ENCODE measurements around the gene SDR42E2. TPM values are rescaled to one million over a fixed set of nuclear protein-coding genes. Genes with fewer than 3 reads are reported as not detected.

Gene SDR42E2
- total RNA-seq, 2 experiments from 2014 or later, result 0.07 TPM; not detected in 1

DNA sequence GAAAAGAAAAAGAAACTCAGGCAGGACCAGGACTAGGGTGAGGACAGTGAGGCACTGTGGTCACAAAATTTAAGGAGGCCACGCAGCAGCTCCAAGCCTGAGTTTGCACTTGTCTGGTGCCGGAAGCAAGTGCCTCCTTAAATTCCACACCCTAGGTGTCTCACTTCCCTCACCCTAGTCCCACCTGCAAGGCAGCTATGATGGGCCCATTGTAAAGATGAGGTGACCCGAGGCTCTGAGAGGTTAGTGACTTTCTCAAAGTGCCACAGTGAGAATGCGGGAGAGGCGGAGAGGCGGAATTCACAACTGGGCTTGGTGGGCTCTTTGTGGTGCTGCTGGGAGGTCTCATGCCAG, 22.3 kb downstream of the SDR42E2 start:
- H3K4me3 Mint-ChIP-seq, result no peak overlapping the region
- H3K27ac Mint-ChIP-seq, result no peak overlapping the region
- intact Hi-C loops (cut with DNase I, micrococcal nuclease), result no loop called here
- POLR2A ChIA-PET, result no interaction called here
- no peaks in the 10 kb centered on the region for H3K36me3 Mint-ChIP-seq (ENCODE audit: low read depth)
- no peaks in the 10 kb centered on the region for H3K9me3 Mint-ChIP-seq (ENCODE audit: low read depth)
- ATAC-seq (no peak), DNase-seq (no peak)
- CTCF ChIA-PET, result interaction anchor here (0.8 to 0.9 kb wide), 2 partner anchors 10 to 72 kb away, joined by 3 read pairs; no protein-coding TSS in a partner anchor
- no peaks in the 10 kb centered on the region for H3K27me3 Mint-ChIP-seq
- peaks cover 17% of the 10 kb centered on the region for H3K4me1 Mint-ChIP-seq

DNA sequence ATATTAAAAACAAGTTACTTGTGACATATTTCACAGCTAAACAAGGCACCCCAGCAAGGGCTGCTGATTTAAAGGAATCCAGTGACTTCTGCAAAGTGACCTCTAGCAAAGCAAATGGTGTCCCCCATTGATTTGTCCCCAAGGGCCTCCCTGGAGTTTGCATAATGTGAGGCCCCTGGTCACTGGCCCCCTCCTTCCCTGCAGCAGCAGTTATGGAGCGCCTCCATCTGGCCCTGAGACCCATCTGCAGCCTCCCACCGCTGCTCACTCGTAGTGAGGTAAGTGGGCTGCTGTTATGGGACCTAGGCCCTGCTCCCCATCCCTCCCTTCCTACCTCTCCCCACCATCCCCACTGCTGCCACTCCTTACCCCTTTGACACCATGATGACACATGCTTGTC, 24.2 kb downstream of the SDR42E2 start:
- H3K9me3 Mint-ChIP-seq (ENCODE audit: low read depth), result no peaks in the 10 kb centered on the region
- DNase-seq (peak; percentile 40), ATAC-seq (no peak)
- peaks cover 20% of the 10 kb centered on the region for H3K4me1 Mint-ChIP-seq
- intact Hi-C loops (cut with DNase I, micrococcal nuclease), result loop anchor here (5.0 kb wide), 2 partner anchors 109 to 529 kb away; no protein-coding TSS in a partner anchor
- H3K27me3 Mint-ChIP-seq, result no peaks in the 10 kb centered on the region
- no peak overlapping the region for H3K27ac Mint-ChIP-seq
- POLR2A ChIA-PET, result interaction anchor here (0.6 kb wide), 1 partner anchor 45 kb away, joined by 3 read pairs; no protein-coding TSS in a partner anchor
- no peak overlapping the region for H3K4me3 Mint-ChIP-seq
- CTCF ChIA-PET, result interaction anchor here (0.5 to 4.9 kb wide), 8 partner anchors 9 to 196 kb away, joined by 3 to 64 read pairs (median 3); partner anchors contain the start of gene PDZD9
- H3K36me3 Mint-ChIP-seq (ENCODE audit: low read depth), result no peaks in the 10 kb centered on the region

DNA sequence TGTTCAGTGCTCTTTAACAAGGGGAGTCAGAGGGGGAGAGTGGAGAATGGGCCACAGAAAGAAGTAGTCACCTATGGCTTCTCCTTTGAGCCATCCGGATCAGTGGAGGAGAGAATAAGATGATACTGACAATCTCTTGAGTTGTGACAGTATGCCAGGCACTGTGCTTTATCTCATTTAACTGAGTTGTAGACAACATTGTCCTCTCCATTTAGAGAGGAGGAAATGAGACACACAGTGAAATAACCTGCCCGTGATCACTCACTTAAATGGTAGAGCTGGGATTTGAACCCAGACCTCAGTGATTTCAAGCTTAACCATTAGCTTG, 25.9 kb downstream of the SDR42E2 start:
- DNase-seq (no peak), ATAC-seq (no peak)
- H3K36me3 Mint-ChIP-seq (ENCODE audit: low read depth), result no peaks in the 10 kb centered on the region
- ChIA-PET CTCF (interaction anchor here (0.6 to 4.9 kb wide), 33 partner anchors 15 to 1824 kb away, joined by 3 to 64 read pairs (median 4); partner anchors contain the start of genes MOSMO, PDZD9, POLR3E and UQCRC2), POLR2A (interaction anchor here (0.9 to 1.5 kb wide), 3 partner anchors 21 to 110 kb away, joined by 3 read pairs; no protein-coding TSS in a partner anchor)
- peak overlapping the region; percentile 99 for H3K27ac Mint-ChIP-seq
- peaks cover 33% of the 10 kb centered on the region for H3K4me1 Mint-ChIP-seq
- no peaks in the 10 kb centered on the region for H3K27me3 Mint-ChIP-seq
- H3K4me3 Mint-ChIP-seq, result no peak overlapping the region
- intact Hi-C loops (cut with DNase I, micrococcal nuclease), result loop anchor here (1.0 to 5.0 kb wide), 6 partner anchors 89 to 531 kb away; partner anchors contain the start of gene PDZD9 (in 2 of the 2)
- H3K9me3 Mint-ChIP-seq (ENCODE audit: low read depth), result no peaks in the 10 kb centered on the region

DNA sequence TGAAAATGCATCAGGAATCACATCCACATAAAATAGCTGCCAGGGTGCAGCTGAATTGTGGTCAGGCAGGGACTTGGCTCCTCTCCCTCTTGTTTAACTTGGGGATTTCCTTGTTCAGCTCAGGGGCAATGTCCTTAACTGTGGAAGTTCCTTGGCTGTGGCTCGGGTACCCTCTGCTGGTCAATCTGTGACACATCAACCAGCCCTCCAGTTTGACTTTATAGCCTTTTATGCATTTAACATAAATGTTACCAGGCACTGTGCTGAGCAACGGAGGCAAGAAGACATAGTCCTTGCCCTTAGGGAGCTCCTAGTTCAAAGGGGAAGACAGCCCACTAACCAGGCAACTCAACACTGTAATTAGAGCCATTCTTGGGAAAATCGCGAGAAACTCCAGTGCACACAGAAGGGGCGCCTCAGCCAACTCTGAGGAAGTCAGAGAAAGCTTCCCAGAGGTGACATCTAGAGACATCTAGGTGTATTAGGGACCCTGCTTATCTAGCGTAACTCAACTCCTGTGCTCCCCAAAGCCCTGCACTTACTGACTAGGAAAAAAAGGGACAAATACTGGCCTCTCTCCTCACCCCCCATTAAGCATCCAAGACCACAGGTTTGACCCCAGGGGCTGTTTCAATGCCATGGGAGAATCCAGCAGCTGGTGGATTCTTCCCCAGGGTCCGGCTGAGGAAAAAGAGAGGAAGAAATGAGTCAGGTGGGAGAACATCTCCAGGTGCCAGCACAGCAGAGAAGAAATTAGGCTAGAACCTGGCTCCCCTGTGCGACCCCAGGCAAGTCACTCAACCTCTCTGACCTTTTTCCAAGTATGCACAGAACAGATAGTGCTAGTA, 26.5 kb downstream of the SDR42E2 start:
- ChIA-PET POLR2A (interaction anchor here (0.9 to 1.5 kb wide), 3 partner anchors 20 to 110 kb away, joined by 3 read pairs; no protein-coding TSS in a partner anchor), CTCF (interaction anchor here (0.6 to 4.9 kb wide), 38 partner anchors 9 to 1825 kb away, joined by 3 to 64 read pairs (median 4); partner anchors contain the start of genes MOSMO, PDZD9, POLR3E and UQCRC2)
- peak overlapping the region; percentile 99 for H3K27ac Mint-ChIP-seq
- peaks cover 39% of the 10 kb centered on the region for H3K4me1 Mint-ChIP-seq
- peaks cover 4% of the 10 kb centered on the region for H3K9me3 Mint-ChIP-seq (ENCODE audit: low read depth)
- DNase-seq (peak; percentile 78), ATAC-seq (no peak)
- H3K36me3 Mint-ChIP-seq (ENCODE audit: low read depth), result no peaks in the 10 kb centered on the region
- intact Hi-C loops (cut with DNase I, micrococcal nuclease), result loop anchor here (1.0 to 5.0 kb wide), 6 partner anchors 90 to 532 kb away; partner anchors contain the start of gene PDZD9 (in 2 of the 2)
- peak overlapping the region; percentile 86 for H3K4me3 Mint-ChIP-seq
- no peaks in the 10 kb centered on the region for H3K27me3 Mint-ChIP-seq

DNA sequence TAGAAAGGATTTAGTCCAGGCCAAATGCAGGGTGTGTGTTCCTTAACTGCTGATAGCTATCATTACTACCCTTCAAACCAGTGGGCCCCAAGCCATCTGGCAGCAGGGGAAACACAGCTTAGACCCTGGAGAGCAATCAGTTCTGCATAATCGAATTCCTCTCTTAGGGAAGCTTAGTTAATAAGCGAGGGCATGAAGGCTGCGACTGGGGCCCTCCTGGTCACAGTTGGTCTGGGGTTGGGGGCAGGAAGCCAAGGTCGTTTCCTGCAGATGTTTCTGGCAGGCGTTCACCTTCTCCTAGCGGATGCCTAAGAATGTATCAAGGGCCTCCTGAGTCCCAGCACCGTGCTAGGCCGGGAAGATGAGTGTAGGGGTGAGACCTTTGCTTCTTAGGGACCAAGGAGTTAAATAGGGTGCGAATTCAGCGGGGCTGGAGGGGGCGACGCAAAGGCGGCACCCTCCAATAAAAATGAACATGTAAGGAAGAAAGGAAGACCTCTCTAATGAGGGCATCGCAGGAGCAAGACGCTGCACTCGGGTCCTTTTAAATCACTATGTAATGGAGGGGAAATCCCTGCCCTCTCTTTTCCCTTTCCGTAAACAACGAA, 27.3 kb downstream of the SDR42E2 start:
- H3K9me3 Mint-ChIP-seq (ENCODE audit: low read depth), result peaks cover 8% of the 10 kb centered on the region
- H3K27ac Mint-ChIP-seq, result peak overlapping the region; percentile 99
- POLR2A ChIA-PET, result interaction anchor here (1.0 to 1.5 kb wide), 2 partner anchors 87 to 90 kb away, joined by 3 to 5 read pairs; no protein-coding TSS in a partner anchor
- CTCF ChIA-PET, result interaction anchor here (0.8 to 4.9 kb wide), 18 partner anchors 8 to 579 kb away, joined by 3 to 64 read pairs (median 8); partner anchors contain the start of genes MOSMO, PDZD9, POLR3E and UQCRC2
- ATAC-seq (no peak), DNase-seq (peak; percentile 43)
- H3K4me1 Mint-ChIP-seq, result peaks cover 46% of the 10 kb centered on the region
- H3K4me3 Mint-ChIP-seq, result peak overlapping the region; percentile 86
- peaks cover under 1% of the 10 kb centered on the region for H3K36me3 Mint-ChIP-seq (ENCODE audit: low read depth)
- no peaks in the 10 kb centered on the region for H3K27me3 Mint-ChIP-seq
- intact Hi-C loops (cut with DNase I, micrococcal nuclease), result loop anchor here (1.0 to 5.0 kb wide), 14 partner anchors 17 to 887 kb away; partner anchors contain the start of genes EEF2K (in 2 of the 2), UQCRC2 (in 2 of the 2), CDR2 (in 1 of the 2) and METTL9 (in 1 of the 2)

DNA sequence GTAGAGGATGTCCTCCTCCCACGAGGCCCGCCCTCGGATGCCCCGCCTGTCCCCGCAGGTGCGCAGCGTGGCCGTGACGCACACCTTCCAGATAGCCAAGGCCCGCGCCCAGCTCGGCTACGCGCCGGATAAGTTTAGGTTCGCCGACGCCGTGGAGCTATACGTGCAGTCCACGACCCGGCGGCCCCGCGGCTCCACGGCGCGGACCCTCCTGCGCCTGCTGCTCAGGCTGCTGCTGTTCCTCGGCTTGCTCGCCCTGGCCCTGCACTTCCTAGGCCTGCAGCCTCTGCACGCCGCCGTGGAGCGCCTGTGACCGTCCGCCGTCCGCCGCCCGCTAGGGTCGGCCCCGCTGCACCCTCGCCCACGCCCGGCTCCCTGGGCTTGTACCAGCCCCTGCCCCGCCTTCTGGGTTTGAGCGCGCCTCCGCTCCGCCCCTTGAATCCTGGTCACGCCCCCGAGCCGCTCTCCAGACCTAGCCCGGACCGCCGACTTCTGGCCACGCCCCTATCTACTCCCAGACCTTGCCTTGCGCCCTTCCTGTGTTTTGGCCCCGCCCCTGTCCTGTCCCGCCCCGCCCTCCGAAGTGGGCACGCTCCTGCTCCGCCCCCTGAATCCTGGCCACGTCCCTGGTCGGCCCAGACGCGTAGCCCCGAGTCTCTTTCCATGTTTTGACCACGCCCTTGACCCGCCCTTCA, 27.9 kb downstream of the SDR42E2 start:
- peaks cover 53% of the 10 kb centered on the region for H3K4me1 Mint-ChIP-seq
- peaks cover 2% of the 10 kb centered on the region for H3K36me3 Mint-ChIP-seq (ENCODE audit: low read depth)
- ATAC-seq (peak; percentile 67), DNase-seq (peak; percentile 100)
- ChIA-PET CTCF (interaction anchor here (1.0 to 4.9 kb wide), 9 partner anchors 7 to 579 kb away, joined by 3 to 64 read pairs (median 19); partner anchors contain the start of genes PDZD9 and POLR3E), POLR2A (interaction anchor here (0.5 to 1.0 kb wide), 2 partner anchors 91 to 1290 kb away, joined by 4 to 5 read pairs; partner anchors contain the start of gene DCUN1D3)
- peak overlapping the region; percentile 99 for H3K27ac Mint-ChIP-seq
- intact Hi-C loops (cut with DNase I, micrococcal nuclease), result loop anchor here (1.0 to 5.0 kb wide), 11 partner anchors 16 to 888 kb away; partner anchors contain the start of genes EEF2K (in 2 of the 2), UQCRC2 (in 2 of the 2), CDR2 (in 1 of the 2) and METTL9 (in 1 of the 2)
- H3K9me3 Mint-ChIP-seq (ENCODE audit: low read depth), result peaks cover 8% of the 10 kb centered on the region
- H3K27me3 Mint-ChIP-seq, result no peaks in the 10 kb centered on the region
- H3K4me3 Mint-ChIP-seq, result peak overlapping the region; percentile 86

DNA sequence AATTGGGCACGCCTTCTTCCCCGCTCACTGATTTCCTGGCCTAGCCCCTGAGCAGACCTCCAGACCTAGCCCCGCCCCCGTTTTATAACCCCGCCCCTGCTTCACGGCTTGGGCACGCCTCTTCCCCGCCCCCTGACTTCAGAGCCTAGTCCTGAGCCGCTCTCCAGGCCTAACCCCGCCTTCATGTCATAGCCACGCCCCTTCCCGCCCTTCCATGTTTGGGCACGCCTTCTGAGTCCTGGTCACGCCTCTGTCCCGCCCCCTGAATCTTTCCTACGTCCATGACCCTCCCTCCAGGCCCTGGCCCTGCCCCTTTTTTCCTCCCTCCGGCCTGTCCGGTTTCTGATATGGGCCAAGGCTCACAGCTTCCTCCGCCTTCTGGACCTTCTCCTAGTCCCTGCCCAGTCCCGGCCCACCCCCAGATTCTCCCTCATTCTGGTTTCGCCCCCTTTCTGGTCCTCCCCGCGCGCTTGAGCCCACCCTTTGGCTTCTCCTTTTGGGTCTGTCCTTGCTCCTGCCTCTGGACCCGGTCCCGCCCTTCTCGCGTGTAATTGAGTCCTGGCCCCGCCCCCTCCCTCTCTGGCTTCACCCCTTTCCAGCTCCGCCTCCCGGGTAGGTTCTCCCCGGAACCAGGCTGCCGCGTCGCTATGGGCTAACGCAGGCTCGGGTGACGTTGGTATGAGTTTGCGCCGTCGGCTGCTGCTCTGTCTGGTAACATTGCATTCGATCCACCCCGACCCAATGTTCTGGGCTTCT, 28.6 kb downstream of the SDR42E2 start:
- peak; percentile 66 for ATAC-seq
- peak; percentile 99 for DNase-seq
- CTCF ChIA-PET, result interaction anchor here (0.7 to 3.2 kb wide), 5 partner anchors 14 to 238 kb away, joined by 3 to 24 read pairs (median 5); partner anchors contain the start of genes EEF2K, POLR3E and UQCRC2
- peak overlapping the region; percentile 99 for H3K27ac Mint-ChIP-seq
- no peaks in the 10 kb centered on the region for H3K27me3 Mint-ChIP-seq
- H3K4me3 Mint-ChIP-seq, result peak overlapping the region; percentile 86
- peaks cover 57% of the 10 kb centered on the region for H3K4me1 Mint-ChIP-seq
- POLR2A ChIA-PET, result interaction anchor here (0.5 to 2.3 kb wide), 4 partner anchors 15 to 1291 kb away, joined by 4 to 11 read pairs (median 5); partner anchors contain the start of genes DCUN1D3 and EEF2K
- peaks cover 8% of the 10 kb centered on the region for H3K9me3 Mint-ChIP-seq (ENCODE audit: low read depth)
- peaks cover 6% of the 10 kb centered on the region for H3K36me3 Mint-ChIP-seq (ENCODE audit: low read depth)
- intact Hi-C loops (cut with DNase I, micrococcal nuclease), result loop anchor here (1.0 to 5.0 kb wide), 11 partner anchors 15 to 889 kb away; partner anchors contain the start of genes EEF2K (in 2 of the 2), UQCRC2 (in 2 of the 2), CDR2 (in 1 of the 2) and METTL9 (in 1 of the 2)

DNA sequence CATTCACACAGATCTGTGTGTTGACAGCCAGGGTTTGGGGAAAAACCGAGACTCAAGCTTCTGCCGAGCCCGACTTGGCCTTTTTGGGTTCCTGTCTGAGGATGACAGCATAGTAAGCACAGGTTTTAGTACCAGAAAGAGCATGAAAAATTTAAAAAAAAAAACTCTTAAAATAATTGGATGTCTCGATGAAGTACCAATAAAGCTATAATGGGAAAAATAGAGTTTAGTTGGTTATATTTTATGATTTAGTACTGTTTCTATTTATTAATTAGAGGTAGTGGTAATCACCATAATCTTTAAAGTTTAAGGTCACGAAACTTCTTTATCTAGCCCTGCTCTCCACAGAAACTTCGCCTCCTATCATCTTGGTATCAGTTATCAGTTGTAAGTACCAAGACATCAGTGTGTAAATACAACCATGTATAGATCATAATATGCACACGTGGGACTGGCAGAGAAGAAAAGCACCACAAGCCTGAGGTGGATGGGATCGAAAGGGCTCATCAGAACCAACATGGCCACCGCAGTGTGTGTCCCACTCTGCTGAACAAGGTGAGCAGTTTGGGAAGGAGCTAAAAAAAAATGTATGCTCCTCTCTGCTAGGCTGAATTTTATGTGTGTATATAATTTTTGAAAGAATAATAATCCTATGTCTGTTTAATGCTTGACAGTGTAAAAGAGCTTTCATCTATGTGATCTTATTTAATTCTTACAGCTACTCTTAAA, 29.4 kb downstream of the SDR42E2 start:
- ChIA-PET POLR2A (interaction anchor here (0.5 to 2.3 kb wide), 9 partner anchors 10 to 179 kb away, joined by 3 to 11 read pairs (median 4); partner anchors contain the start of genes EEF2K and POLR3E), CTCF (interaction anchor here (0.6 to 3.2 kb wide), 10 partner anchors 10 to 239 kb away, joined by 3 to 24 read pairs (median 5); partner anchors contain the start of genes EEF2K, POLR3E and UQCRC2)
- H3K9me3 Mint-ChIP-seq (ENCODE audit: low read depth), result peaks cover 8% of the 10 kb centered on the region
- peak overlapping the region; percentile 86 for H3K4me3 Mint-ChIP-seq
- intact Hi-C loops (cut with DNase I, micrococcal nuclease), result loop anchor here (2.0 to 5.0 kb wide), 5 partner anchors 15 to 889 kb away; partner anchors contain the start of gene EEF2K (in 1 of the 2)
- ATAC-seq, result no peak
- H3K4me1 Mint-ChIP-seq, result peaks cover 59% of the 10 kb centered on the region
- H3K36me3 Mint-ChIP-seq (ENCODE audit: low read depth), result peaks cover 6% of the 10 kb centered on the region
- H3K27ac Mint-ChIP-seq, result peak overlapping the region; percentile 99
- peak; percentile 66 for DNase-seq
- no peaks in the 10 kb centered on the region for H3K27me3 Mint-ChIP-seq
